Measurements from ENCODE around the gene LRRC45.

The LRRC45 gene

GRCh38 chr17:82020572-82021106, 2.5 kb upstream of the LRRC45 start:
- no peak for DNase-seq

GRCh38 chr17:82021107-82021899, 1.8 kb upstream of the LRRC45 start:
- peak; percentile 66 for DNase-seq

GRCh38 chr17:82021900-82022309, 1.2 kb upstream of the LRRC45 start:
- peak; percentile 17 for DNase-seq

GRCh38 chr17:82022310-82022980, 660 bp upstream of the LRRC45 start, which contains the start of gene CENPX:
Gene CENPX (minus strand): TSS chr17:82022878. CDS start chr17:82022861, 17 bp downstream.
- no peak for DNase-seq

GRCh38 chr17:82023447-82024241, 539 bp downstream of the LRRC45 start:
- DNase-seq, result peak; percentile 26

- DNase-seq, result no peak
Observed at GRCh38 chr17:82024859-82025258, 1.8 kb downstream of the LRRC45 start.

GRCh38 chr17:82025401-82026107, 2.4 kb downstream of the LRRC45 start:
- no peak for DNase-seq

GRCh38 chr17:82028246-82028645, 5.1 kb downstream of the LRRC45 start:
- no peak for DNase-seq

- DNase-seq, result no peak
Observed at GRCh38 chr17:82028966-82029365, 5.9 kb downstream of the LRRC45 start.

GRCh38 chr17:82029391-82029790, 6.3 kb downstream of the LRRC45 start:
- DNase-seq, result no peak

- no peak for DNase-seq
Observed at GRCh38 chr17:82029990-82030469, 6.9 kb downstream of the LRRC45 start.

- DNase-seq, result peak; percentile 89
Observed at GRCh38 chr17:82030470-82031302, 7.6 kb downstream of the LRRC45 start.

GRCh38 chr17:82031303-82031884, 8.3 kb downstream of the LRRC45 start, which contains the start of gene RAC3:
Gene RAC3 (plus strand): TSS chr17:82031678. CDS start chr17:82031762, 84 bp downstream.
- DNase-seq, result no peak

- peak; percentile 58 for DNase-seq
Observed at GRCh38 chr17:82031885-82032627, 9.0 kb downstream of the LRRC45 start.

- no peak for DNase-seq
Observed at GRCh38 chr17:82033359-82034085, 10.4 kb downstream of the LRRC45 start.

- no peak for DNase-seq
Observed at GRCh38 chr17:82034371-82035011, 11.4 kb downstream of the LRRC45 start.

- no peak for DNase-seq
Observed at GRCh38 chr17:82035488-82035887, 12.4 kb downstream of the LRRC45 start.

GRCh38 chr17:82035956-82036633, 13.0 kb downstream of the LRRC45 start:
- no peak for DNase-seq

Data from activated CD4-positive, alpha-beta T cell treated with anti-CD3 and anti-CD28 coated beads, Interleukin-10, Interleukin-2, amounts not matched to agents 100 ng/mL and 50 ng/mL, durations not matched to agents 16 hours and 8 hours (primary cell).